Activated CD4-positive, alpha-beta T cell treated with anti-CD3 and anti-CD28 coated beads, Interleukin-2, amount 50 U/mL, for 48 hours (primary cell): ENCODE results near the gene WDR5.
"Not testable (repeated sequence)": the region's sequence is repeated elsewhere in the genome, so short reads cannot be mapped to it uniquely, and the experiment has no call there.

Experiments used
- DNase-seq, 2 experiments: peaks; one replicate each; pipeline ENCODE4 v3.0.0-alpha.2; 2020

WDR5 gene

GRCh38 chr9:134135343-134136117 is at the start of gene WDR5:
WDR5 (plus strand) TSS chr9:134136082; CDS start chr9:134139878, 3,796 bp downstream.
- DNase-seq = peak; percentile 88 to 89

- no peak for DNase-seq
Observed at GRCh38 chr9:134088063-134088725, 47.7 kb upstream of the WDR5 start.

- DNase-seq = no peak
Observed at GRCh38 chr9:134089972-134090371, 45.9 kb upstream of the WDR5 start.

- DNase-seq = peak; percentile 64 to 73
Observed at GRCh38 chr9:134099123-134099761, 36.6 kb upstream of the WDR5 start.

- DNase-seq = no peak
Observed at GRCh38 chr9:134100040-134100439, 35.8 kb upstream of the WDR5 start.

- DNase-seq = not testable (repeated sequence)
Observed at GRCh38 chr9:134101133-134101532, 34.7 kb upstream of the WDR5 start.

GRCh38 chr9:134101623-134102149 is 34.2 kb upstream of the WDR5 start:
- no peak for DNase-seq

- no peak for DNase-seq
Observed at GRCh38 chr9:134103391-134103998, 32.4 kb upstream of the WDR5 start.

- no peak for DNase-seq
Observed at GRCh38 chr9:134111064-134111463, 24.8 kb upstream of the WDR5 start.

GRCh38 chr9:134112561-134112960 is 23.3 kb upstream of the WDR5 start:
- DNase-seq = no peak

GRCh38 chr9:134118972-134119371 is 16.9 kb upstream of the WDR5 start:
- DNase-seq = not testable (repeated sequence)

GRCh38 chr9:134123764-134124128 is 12.1 kb upstream of the WDR5 start:
- no peak for DNase-seq

GRCh38 chr9:134125413-134126095 is 10.3 kb upstream of the WDR5 start:
- no peak for DNase-seq

- no peak for DNase-seq
Observed at GRCh38 chr9:134126373-134126772, 9.5 kb upstream of the WDR5 start.

- no peak for DNase-seq
Observed at GRCh38 chr9:134127065-134127580, 8.8 kb upstream of the WDR5 start.

GRCh38 chr9:134127616-134128015 is 8.3 kb upstream of the WDR5 start:
- no peak for DNase-seq

GRCh38 chr9:134128727-134129679 is 6.9 kb upstream of the WDR5 start:
- no peak for DNase-seq

- no peak for DNase-seq
Observed at GRCh38 chr9:134130503-134131375, 5.1 kb upstream of the WDR5 start.

- DNase-seq = no peak
Observed at GRCh38 chr9:134131471-134132207, 4.2 kb upstream of the WDR5 start.
